K562 (cell line): Measurements from ENCODE around the gene ARHGEF7. TPM values are rescaled to one million over a fixed set of nuclear protein-coding genes. Genes with fewer than 3 reads are reported as not detected.
"Not testable (repeated sequence)": the region's sequence is repeated elsewhere in the genome, so short reads cannot be mapped to it uniquely, and the experiment has no call there.

Source experiments
- ATAC-seq: fragments of 200-7000 bp; cut with Tn5 transposase; 3 replicates; pipeline ENCODE4 v1.9.1; 2020; ENCODE audit warnings: moderate library complexity
- BruUV-seq: library from RNA; stranded (reverse); fragments of 400-500 nt; replicated peaks from 2 replicates; lab custom pipeline; 2021; lab: Mats Ljungman, UMichigan
- CTCF ChIA-PET: fragments of 300-600 bp; formaldehyde crosslinking; extraction: SDS; loops from one replicate; lab custom pipeline; 2021; ENCODE audit warnings: low intra/inter-chr PET ratio; lab: Yijun Ruan, JAX
- POLR2A ChIA-PET: fragments of 300-600, 350-650 bp; sonication (Branson Sonifier 250); formaldehyde crosslinking; extraction: SDS; loops from one replicate; lab custom pipeline; 2021; ENCODE audit warnings: antibody characterized with exemption, inconsistent platforms; lab: Yijun Ruan, JAX
- DNase-seq, 4 experiments: peaks; one replicate each; pipeline versions ENCODE4 v3.0.0 to v3.0.0-alpha.2; 2011 to 2018; ENCODE audit warnings: low spot score in 3 of 4, mixed read lengths in 3 of 4; ENCODE audit errors: extremely low read depth in 1 of 4
- FAIRE-seq: peaks from 2 replicates; lab custom pipeline; 2011; peaks lifted over from hg19 to GRCh38; lab: Jason Lieb, UNC
- H2AFZ ChIP-seq: 2 replicates; pipeline ENCODE4 v1.6.0; 2011; ENCODE audit warnings: low read depth, low read length, control low read depth, inconsistent platforms
- H3K27ac ChIP-seq: fragments of 200-600 bp; 3 replicates; pipeline ENCODE4 v1.8.0; 2011; ENCODE audit warnings: low read depth, mild to moderate bottlenecking, control low read depth, inconsistent platforms, low read length, moderate library complexity, mixed read lengths; ENCODE audit errors: extremely low read depth
- H3K27me3 ChIP-seq, 2 experiments: fragments of 300-600 bp in 1 of 2; 2 replicates in 1 of 2; 3 replicates in 1 of 2; pipeline versions ENCODE4 v1.6.0 to v1.8.0; 2011; ENCODE audit warnings: inconsistent platforms in 2 of 2, low read length in 2 of 2, mild to moderate bottlenecking in 1 of 2, mixed read lengths in 1 of 2, moderate library complexity in 1 of 2; ENCODE audit not compliant: control insufficient read depth in 2 of 2, insufficient read depth in 2 of 2
- H3K36me3 ChIP-seq: fragments of 300-600 bp; 3 replicates; pipeline ENCODE4 v1.8.0; 2011; ENCODE audit warnings: mild to moderate bottlenecking, low read length, inconsistent platforms; ENCODE audit not compliant: control insufficient read depth, insufficient read depth
- H3K4me1 ChIP-seq, 2 experiments: fragments of 200-600 bp in 1 of 2; replicated peaks in 1 of 2; 2 replicates in 1 of 2; 3 replicates in 1 of 2; pipeline versions ENCODE4 v1.5.1 to v1.8.0; 2011; ENCODE audit warnings: inconsistent platforms in 2 of 2, low read length in 2 of 2, mild to moderate bottlenecking in 1 of 2, mixed read lengths in 1 of 2, moderate library complexity in 1 of 2; ENCODE audit not compliant: control insufficient read depth in 2 of 2, insufficient read depth in 2 of 2
- H3K4me2 ChIP-seq: 2 replicates; pipeline ENCODE4 v1.6.1; 2011; ENCODE audit warnings: low read length, control low read depth, inconsistent platforms, mixed read lengths; ENCODE audit not compliant: insufficient read depth
- H3K4me3 ChIP-seq: fragments of 200-600 bp; sonication (generic), shearing (Covaris generic); 2 replicates; pipeline ENCODE4 v1.5.1; 2016; ENCODE audit warnings: control low read depth, inconsistent platforms
- H3K79me2 ChIP-seq: fragments of 200-600 bp; 3 replicates; pipeline ENCODE4 v1.8.0; 2011; ENCODE audit warnings: low read length, inconsistent platforms; ENCODE audit not compliant: control insufficient read depth, insufficient read depth
- H3K9ac ChIP-seq, 2 experiments: 2 replicates each; pipeline versions ENCODE4 v1.6.0 to v1.6.1; 2011; ENCODE audit warnings: low read depth in 2 of 2, low read length in 2 of 2, control low read depth in 1 of 2, inconsistent platforms in 1 of 2, mild to moderate bottlenecking in 1 of 2, mixed read lengths in 1 of 2; ENCODE audit not compliant: insufficient read depth in 1 of 2
- H3K9me1 ChIP-seq: one replicate; pipeline ENCODE4 v1.6.0; 2011; ENCODE audit warnings: inconsistent platforms, mild to moderate bottlenecking, low read length, moderate library complexity; ENCODE audit not compliant: control insufficient read depth, insufficient read depth
- H3K9me3 ChIP-seq: replicated peaks from 2 replicates; pipeline ENCODE4 v1.5.1; 2011; ENCODE audit warnings: low read depth, low read length, inconsistent platforms; ENCODE audit not compliant: control insufficient read depth, insufficient read depth
- H4K20me1 ChIP-seq: replicated peaks from 2 replicates; pipeline ENCODE4 v1.6.1; 2011; ENCODE audit warnings: low read length, inconsistent platforms, mixed read lengths; ENCODE audit not compliant: control insufficient read depth, insufficient read depth
- ADNP ChIP-seq: fragments of 200-800 bp; sonication (Bioruptor generic); IDR thresholded peaks from 2 replicates; pipeline ENCODE4 v1.6.1; 2016; ENCODE audit warnings: missing genetic modification characterization, missing compliant biosample characterization
- CBX2 ChIP-seq: fragments of 200-600 bp; sonication (generic); IDR thresholded peaks from one replicate; pipeline ENCODE4 v1.6.1; 2012; ENCODE audit warnings: mild to moderate bottlenecking, low read length, inconsistent platforms; ENCODE audit not compliant: insufficient read depth, poor library complexity, severe bottlenecking
- FOXK1 ChIP-seq: sonication (generic); formaldehyde crosslinking; IDR thresholded peaks from 2 replicates; pipeline ENCODE4 v1.8.0; 2022; ENCODE audit warnings: missing genetic modification reagents, mild to moderate bottlenecking, borderline replicate concordance
- RBFOX2 ChIP-seq: fragments of 200-400 bp; formaldehyde crosslinking; IDR thresholded peaks from 2 replicates; pipeline ENCODE4 v1.6.1; 2017; ENCODE audit warnings: low read depth, mild to moderate bottlenecking, low read length, moderate library complexity
- SNIP1 ChIP-seq: fragments of 450-650 bp; IDR thresholded peaks from 2 replicates; pipeline ENCODE4 v1.7.1; 2017; ENCODE audit warnings: low read depth, mild to moderate bottlenecking
- UBTF ChIP-seq, 2 experiments: IDR thresholded peaks; 2 replicates each; pipeline ENCODE4 v1.6.1; 2012; ENCODE audit warnings: improper control_type of control experiment in 2 of 2, low read depth in 2 of 2, low read length in 2 of 2, borderline replicate concordance in 1 of 2
- ZKSCAN1 ChIP-seq: fragments of 150-350 bp; IDR thresholded peaks from 2 replicates; pipeline ENCODE4 v1.6.1; 2016; ENCODE audit warnings: low read depth, low read length
- ZNF668 ChIP-seq: fragments of 250-450 bp; sonication (Bioruptor Pico); IDR thresholded peaks from 2 replicates; pipeline ENCODE4 v1.8.0; 2022; ENCODE audit warnings: mild to moderate bottlenecking, inconsistent platforms
- WGBS: fragments of 100-300 bp; shearing (Covaris generic); methylation state at CpG from one replicate; pipeline ENCODE4 v1.1.6; 2016; ENCODE audit warnings: low coverage, mixed read lengths; ENCODE audit not compliant: insufficient coverage; ENCODE audit errors: missing lambda C conversion rate; 5-methylcytosine and 5-hydroxymethylcytosine counted together
- in situ Hi-C: fragments of 300-500 bp; cut with MboI; formaldehyde crosslinking; loops from 4 replicates; pipeline ENCODE4 v1.15.0; 2018; ENCODE audit warnings: inconsistent platforms, mixed read lengths
- intact Hi-C: fragments of 100-400 bp; cut with micrococcal nuclease; formaldehyde crosslinking; loops from 2 replicates; pipeline ENCODE4 v1.14.2; 2022
- polyA plus RNA-seq, 8 experiments: library from polyadenylated mRNA; depleted of rRNA in 4 of 8; stranded (reverse) in 5 of 8; unstranded in 3 of 8; fragments of >200 nt; fragmentation: Nextera tagmentation in 2 of 8; fragmentation: Illumina TruSeq in 1 of 8; extraction: Ambion mirVana in 2 of 8; extraction: Trizol in 1 of 8; gene quantifications; 2 replicates each; pipeline versions ENCODE4 v1.2.1 to v1.2.3, GENCODE V29; 2011 to 2014; ENCODE audit warnings: inconsistent platforms in 1 of 8, missing spikeins in 1 of 8
- total RNA-seq, 7 experiments: library from RNA; depleted of rRNA in 6 of 7; stranded (reverse); fragments of >200 nt in 6 of 7; fragmentation: Illumina TruSeq in 2 of 7; extraction: Trizol in 2 of 7; gene quantifications; 2 replicates each; pipeline versions ENCODE4 v1.2.1 to v1.2.3, GENCODE V29; 2011 to 2021; ENCODE audit warnings: low replicate concordance in 1 of 7

The ARHGEF7 gene
- total and polyA plus RNA-seq, 9 of the 15 experiments (the other 6 are each of a cell fraction or from before 2014, with no cell fraction given) = 2.1 to 26.8 (median 17.5) TPM

DNA sequence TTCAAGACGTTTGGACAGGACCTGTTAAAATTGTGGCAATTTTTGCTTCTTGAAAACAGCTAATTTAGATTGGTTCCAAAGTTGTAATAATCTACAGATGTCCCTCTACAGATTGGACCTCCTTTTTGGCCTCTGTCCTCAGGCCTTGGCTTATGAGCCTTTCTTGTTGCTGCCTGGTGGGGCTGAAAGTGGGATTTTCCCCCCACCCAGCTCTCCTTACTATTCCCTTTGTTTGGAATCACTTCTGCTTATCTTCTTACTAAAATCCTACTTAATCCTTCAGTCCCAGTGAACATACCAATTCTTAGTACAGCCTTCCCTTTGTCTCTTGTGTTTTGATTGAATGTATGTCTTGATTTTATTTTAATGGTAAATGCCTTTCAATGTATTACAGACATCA lies 141.8 kb downstream of the ARHGEF7 start:
- no peak for FAIRE-seq

DNA sequence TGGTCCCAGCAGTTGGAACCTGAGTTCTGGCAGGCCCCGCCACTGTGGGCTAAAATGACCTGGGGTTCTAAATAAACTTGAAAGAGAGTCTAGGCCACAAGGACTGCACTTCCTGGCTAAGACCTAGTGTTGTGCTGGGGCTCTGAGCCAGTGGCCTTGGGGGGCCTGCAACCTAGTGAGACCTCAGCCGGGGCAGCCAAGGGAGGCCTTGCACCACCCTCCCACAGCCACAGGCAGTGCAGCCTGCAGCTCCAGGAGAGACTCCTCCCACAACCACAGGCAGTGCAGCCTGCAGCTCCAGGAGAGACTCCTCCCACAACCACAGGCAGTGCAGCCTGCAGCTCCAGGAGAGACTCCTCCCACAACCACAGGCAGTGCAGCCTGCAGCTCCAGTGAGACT lies 142.8 kb downstream of the ARHGEF7 start:
- ATAC-seq = not testable (repeated sequence)

More for the DNA sequence above, 141.8 kb downstream of the ARHGEF7 start:
- Histone ChIP-seq H3K4me3 (no peak overlapping the region), H3K27me3 (no peaks in the 10 kb centered on the region), H3K27ac (no peak overlapping the region), H3K4me1 (no peaks in the 10 kb centered on the region), H3K9me1 (no peaks in the 10 kb centered on the region), H4K20me1 (no peaks in the 10 kb centered on the region), H3K9me3 (no peaks in the 10 kb centered on the region; the same call in 1 of the 2 replicates), H3K9ac (no peak overlapping the region), H3K4me2 (no peak overlapping the region), H3K36me3 (peaks cover 14% of the 10 kb centered on the region; the same call in 2 of the 3 replicates), H2AFZ (no peak overlapping the region), H3K79me2 (no peaks in the 10 kb centered on the region)
- DNase-seq (no peak), ATAC-seq (no peak)
- no peak for TF ChIP-seq CBX2
- no peak for TF ChIP-seq FOXK1 (CRISPR knock-in tag)
- TF ChIP-seq ZKSCAN1 = no peak
- TF ChIP-seq UBTF (IDR thresholded peaks at IDR 0.05; ENCODE audit: borderline replicate concordance in 1 of 2, low read depth in 2 of 2, low read length in 2 of 2) = no peak
- TF ChIP-seq RBFOX2 = no peak
- TF ChIP-seq SNIP1 = no peak
- TF ChIP-seq ADNP (tag) = no peak
- TF ChIP-seq ZNF668 = no peak
- intact Hi-C loops = no loop called here
- POLR2A ChIA-PET = interaction anchor here (1.1 kb wide), 1 partner anchor 11 kb away, joined by 3 read pairs; no protein-coding TSS in a partner anchor
- WGBS = 29% methylated on average over 1 of the region's 1 CpG
- in situ Hi-C loops = no loop called here
- CTCF ChIA-PET = no interaction called here
- no TSS peak for BruUV-seq

More for the DNA sequence above, 142.8 kb downstream of the ARHGEF7 start:
- H3K9ac ChIP-seq, DNase-seq, POLR2A ChIA-PET, BruUV-seq, H3K9me3 ChIP-seq, H3K79me2 ChIP-seq, intact Hi-C loops, CTCF ChIA-PET, H3K27me3 ChIP-seq, H3K9me1 ChIP-seq, H3K4me3 ChIP-seq, H3K27ac ChIP-seq, H3K4me1 ChIP-seq, FAIRE-seq, H2AFZ ChIP-seq, H4K20me1 ChIP-seq, in situ Hi-C loops, H3K4me2 ChIP-seq: not testable (repeated sequence)
- WGBS = 100% methylated on average over 2 of the region's 2 CpGs
- H3K36me3 ChIP-seq = peaks cover 14% of the 10 kb centered on the region; the same call in 2 of the 3 replicates
